Measurements from ENCODE around the gene SRD5A1. TPM values are rescaled to one million over a fixed set of nuclear protein-coding genes. Genes with fewer than 3 reads are reported as not detected.

Gene SRD5A1
- total and polyA plus RNA-seq, 2 of the 8 experiments (the other 6 are each of a cell fraction or from before 2014, with no cell fraction given): 34.7 to 42.4 TPM

DNA sequence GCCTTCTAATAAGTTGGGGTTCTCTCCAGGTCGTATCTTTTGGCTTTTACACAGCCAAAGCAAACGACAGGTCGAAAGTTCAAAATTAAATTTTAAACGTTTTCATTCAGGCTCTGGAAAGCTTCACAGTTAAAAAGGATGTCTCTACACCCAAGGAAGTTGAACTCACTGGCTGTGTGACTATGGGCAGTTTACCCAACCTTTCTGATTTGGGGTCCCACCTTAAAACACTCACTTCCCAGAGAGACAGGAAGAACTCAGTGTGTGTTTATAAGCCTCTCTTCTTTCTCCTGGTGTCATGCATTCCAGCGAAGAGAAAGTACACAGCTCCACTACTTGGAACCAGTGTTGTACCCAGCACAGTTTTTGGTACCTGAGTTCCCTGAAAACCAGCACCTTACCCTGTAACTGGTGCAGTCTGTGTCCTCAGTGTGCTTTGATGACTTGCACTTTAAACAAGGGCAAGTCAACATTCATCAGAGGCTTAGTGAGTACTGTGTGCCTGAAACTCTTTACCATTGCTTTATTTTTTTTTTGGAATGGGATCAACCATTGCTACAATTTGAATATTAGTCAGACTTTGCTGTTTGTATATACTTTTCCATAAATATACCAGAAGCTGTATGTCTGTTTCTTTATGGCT is 1.7 kb downstream of the SRD5A1 start:
- Histone ChIP-seq H4K5ac (ENCODE audit: insufficient read length, low read depth, low read length) (no peak overlapping the region), H4K8ac (ENCODE audit: extremely low read depth, insufficient read depth, low read length) (no peak overlapping the region), H3K79me2 (ENCODE audit: control insufficient read depth in 1 of 2, insufficient read depth in 2 of 2, low read length in 2 of 2) (peaks cover 24 to 61% of the 10 kb centered on the region in 2 experiments), H2BK5ac (ENCODE audit: low read depth, low read length) (no peak overlapping the region), H3K36me3 (ENCODE audit: control insufficient read depth in 2 of 4, insufficient read depth in 4 of 4, low read length in 3 of 4) (peaks cover under 1 to 16% (median 9%) of the 10 kb centered on the region in 4 experiments; a peak in 5 of 8 replicates), H2AFZ (ENCODE audit: low read length) (no peak overlapping the region), H3K14ac (ENCODE audit: insufficient read length) (no peak overlapping the region), H4K91ac (replicated peaks; ENCODE audit: insufficient read length, low read length) (no peak overlapping the region), H3K23ac (ENCODE audit: insufficient read length) (no peak overlapping the region), H3K4ac (replicated peaks; ENCODE audit: insufficient read length, low read depth, low read length) (no peak overlapping the region), H3K79me1 (ENCODE audit: low read depth, low read length) (peaks cover 9% of the 10 kb centered on the region; the same call in 1 of the 2 replicates), H2BK12ac (ENCODE audit: low read depth, low read length) (no peak overlapping the region), H3K9ac (replicated peaks in 1 of 4; ENCODE audit: extremely low read depth in 1 of 4, low read depth in 3 of 4, low read length in 3 of 4) (no peak overlapping the region; a peak in 1 of 7 replicates), H2BK15ac (ENCODE audit: low read length) (no peak overlapping the region), H3K4me2 (ENCODE audit: insufficient read depth in 1 of 2, low read depth in 2 of 2, low read length in 2 of 2) (peak overlapping the region; percentile 68 to 77; a peak in 3 of 4 replicates), H3K9me3 (ENCODE audit: insufficient read depth in 2 of 2, low read depth in 1 of 2, low read length in 1 of 2) (no peaks in the 10 kb centered on the region), H3K23me2 (ENCODE audit: low read depth, low read length) (peaks cover 2% of the 10 kb centered on the region; the same call in 1 of the 2 replicates), H2AK5ac (ENCODE audit: low read depth, low read length) (no peak overlapping the region), H4K20me1 (replicated peaks in 1 of 2; ENCODE audit: control insufficient read depth in 1 of 2, insufficient read depth in 2 of 2, low read length in 2 of 2) (peaks cover 2 to 18% of the 10 kb centered on the region in 2 experiments), H3K27ac (ENCODE audit: low read depth, low read length) (no peak overlapping the region), H3K27me3 (replicated peaks in 1 of 4; ENCODE audit: control insufficient read depth in 3 of 4, extremely low read depth in 1 of 4, insufficient read depth in 3 of 4, low read length in 3 of 4) (no peaks in the 10 kb centered on the region), H3K4me1 (replicated peaks in 1 of 4; ENCODE audit: control insufficient read depth in 3 of 4, insufficient read depth in 4 of 4, low read length in 3 of 4) (peaks cover 0 to 4% (median 1%) of the 10 kb centered on the region in 4 experiments; a peak in 4 of 7 replicates), H3K18ac (ENCODE audit: extremely low read depth, low read length) (no peak overlapping the region), H3K56ac (replicated peaks; ENCODE audit: insufficient read length, low read depth, low read length) (no peak overlapping the region), H2BK120ac (replicated peaks; ENCODE audit: low read depth, low read length) (no peak overlapping the region), H2BK20ac (ENCODE audit: low read length) (no peak overlapping the region), H3K4me3 (ENCODE audit: extremely low read depth in 1 of 4, insufficient read depth in 2 of 4, low read depth in 3 of 4, low read length in 4 of 4) (peak overlapping the region in 2 of 4 experiments; percentile 91 to 99; a peak in 4 of 8 replicates)
- no peak for DNase-seq (ENCODE audit: low read depth in 1 of 2, low spot score in 2 of 2)
- WGBS, 2 experiments (ENCODE audit: extremely low coverage in 1 of 2, insufficient coverage in 1 of 2, insufficient read length in 1 of 2, insufficient replicate concordance in 2 of 2, low coverage in 1 of 2, low lambda C conversion rate in 2 of 2, missing lambda C conversion rate in 1 of 2): 73% methylated on average over 5 of the region's 5 CpGs; no CpG with 5 or more reads in 1 of the 2 experiments
- CTCF ChIA-PET (ENCODE audit: partially characterized antibody): interaction anchor here (2.6 kb wide), 1 partner anchor 110 kb away, joined by 16 read pairs; no protein-coding TSS in a partner anchor
- POLR2A ChIA-PET (ENCODE audit: partially characterized antibody): interaction anchor here (1.2 to 4.3 kb wide), 3 partner anchors 14 to 77 kb away, joined by 3 to 29 read pairs (median 3); partner anchors contain the start of gene TENT4A
- TF ChIP-seq TEAD4 (IDR thresholded peaks at IDR 0.05; ENCODE audit: low read depth, low read length) (no peak), KDM1A (IDR thresholded peaks at IDR 0.05; ENCODE audit: borderline replicate concordance, low read length) (no peak), TAF7 (optimal IDR thresholded peaks at IDR 0.05; ENCODE audit: borderline replicate concordance, low read depth, low read length) (no peak), TCF12 (IDR thresholded peaks at IDR 0.05; ENCODE audit: low read depth, low read length) (no peak), KDM4A (IDR thresholded peaks at IDR 0.05; ENCODE audit: low read depth, low read length, severe bottlenecking) (no peak), JUN (IDR thresholded peaks at IDR 0.05; ENCODE audit: low read depth, low read length) (no peak)
- TF ChIP-seq, protein P1, sequence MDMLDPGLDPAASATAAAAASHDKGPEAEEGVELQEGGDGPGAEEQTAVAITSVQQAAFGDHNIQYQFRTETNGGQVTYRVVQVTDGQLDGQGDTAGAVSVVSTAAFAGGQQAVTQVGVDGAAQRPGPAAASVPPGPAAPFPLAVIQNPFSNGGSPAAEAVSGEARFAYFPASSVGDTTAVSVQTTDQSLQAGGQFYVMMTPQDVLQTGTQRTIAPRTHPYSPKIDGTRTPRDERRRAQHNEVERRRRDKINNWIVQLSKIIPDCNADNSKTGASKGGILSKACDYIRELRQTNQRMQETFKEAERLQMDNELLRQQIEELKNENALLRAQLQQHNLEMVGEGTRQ (IDR thresholded peaks at IDR 0.05; ENCODE audit: low read length): no peak
- FAIRE-seq: no peak

Measured in H1 (cell line).